Mesendoderm (in vitro differentiated cells): Measurements from ENCODE around the gene CCSAP.

ENCODE experiments used
- DNase-seq: peaks from one replicate; pipeline ENCODE4 v3.0.0; 2013
- H2AK5ac ChIP-seq: 2 replicates; pipeline ENCODE4 v1.6.1; 2013; ENCODE audit warnings: low read length, inconsistent platforms
- H2BK120ac ChIP-seq: 2 replicates; pipeline ENCODE4 v1.6.1; 2013; ENCODE audit warnings: low read depth, mild to moderate bottlenecking, low read length, moderate library complexity, mixed read lengths
- H2BK15ac ChIP-seq: replicated peaks from 2 replicates; pipeline ENCODE4 v1.6.1; 2013; ENCODE audit warnings: low read depth, mild to moderate bottlenecking, moderate library complexity
- H2BK5ac ChIP-seq: 2 replicates; pipeline ENCODE4 v1.6.1; 2013; ENCODE audit warnings: low read length, inconsistent platforms
- H3K18ac ChIP-seq: 2 replicates; pipeline ENCODE4 v1.6.1; 2013; ENCODE audit warnings: mild to moderate bottlenecking, low read length, mixed read lengths
- H3K23ac ChIP-seq: one replicate; pipeline ENCODE4 v1.6.1; 2013; ENCODE audit warnings: low read length
- H3K27ac ChIP-seq: 2 replicates; pipeline ENCODE4 v1.5.1; 2013; ENCODE audit warnings: low read depth, mild to moderate bottlenecking, inconsistent platforms, low read length, moderate library complexity
- H3K27me3 ChIP-seq: 2 replicates; pipeline ENCODE4 v1.6.1; 2013; ENCODE audit warnings: low read length, control low read depth, mild to moderate bottlenecking, inconsistent platforms; ENCODE audit not compliant: insufficient read depth, poor library complexity
- H3K36me3 ChIP-seq: 2 replicates; pipeline ENCODE4 v1.6.1; 2013; ENCODE audit warnings: low read length, inconsistent platforms; ENCODE audit not compliant: control insufficient read depth, insufficient read depth
- H3K4ac ChIP-seq: one replicate; pipeline ENCODE4 v1.6.1; 2013; ENCODE audit warnings: low read depth, mild to moderate bottlenecking, low read length, moderate library complexity
- H3K4me1 ChIP-seq: 2 replicates; pipeline ENCODE4 v1.6.1; 2013; ENCODE audit warnings: low read depth, low read length, inconsistent platforms; ENCODE audit not compliant: control insufficient read depth
- H3K4me2 ChIP-seq: 2 replicates; pipeline ENCODE4 v1.6.1; 2013; ENCODE audit warnings: low read length
- H3K4me3 ChIP-seq: 2 replicates; pipeline ENCODE4 v1.5.1; 2013; ENCODE audit warnings: mild to moderate bottlenecking, low read length
- H3K56ac ChIP-seq: one replicate; pipeline ENCODE4 v1.6.1; 2013; ENCODE audit warnings: low read length
- H3K79me1 ChIP-seq: 2 replicates; pipeline ENCODE4 v1.6.1; 2013; ENCODE audit warnings: low read length, inconsistent platforms
- H3K79me2 ChIP-seq: 2 replicates; pipeline ENCODE4 v1.6.1; 2013; ENCODE audit warnings: mild to moderate bottlenecking, low read length; ENCODE audit not compliant: control insufficient read depth, insufficient read depth
- H3K9ac ChIP-seq: 2 replicates; pipeline ENCODE4 v1.6.1; 2013; ENCODE audit warnings: low read length, inconsistent platforms
- H4K5ac ChIP-seq: one replicate; pipeline ENCODE4 v1.6.1; 2013; ENCODE audit warnings: low read length
- H4K8ac ChIP-seq: one replicate; pipeline ENCODE4 v1.6.1; 2013; ENCODE audit warnings: low read depth, mild to moderate bottlenecking, control low read depth, low read length, moderate library complexity
- WGBS: extraction: QIAGEN DNeasy Blood & Tissue Kit; methylation state at CpG from one replicate; pipeline ENCODE4 v1.1.7; 2013; ENCODE audit warnings: low lambda C conversion rate, missing lambda C conversion rate; ENCODE audit not compliant: insufficient coverage; ENCODE audit errors: extremely low coverage; 5-methylcytosine and 5-hydroxymethylcytosine counted together

The CCSAP gene

GRCh38 chr1:229383961-229384360 is 41.1 kb upstream of the CCSAP start:
- no peak overlapping the region for H2AK5ac ChIP-seq

GRCh38 chr1:229383188-229383587 is 40.3 kb upstream of the CCSAP start:
- no peak overlapping the region for H2BK120ac ChIP-seq
- H3K27ac ChIP-seq = no peak overlapping the region
- H3K56ac ChIP-seq = no peak overlapping the region
- no peaks in the 10 kb centered on the region for H3K36me3 ChIP-seq
- H2AK5ac ChIP-seq = no peak overlapping the region
- no peak overlapping the region for H2BK15ac ChIP-seq
- H4K8ac ChIP-seq = no peak overlapping the region
- no peak overlapping the region for H3K4me2 ChIP-seq
- no peaks in the 10 kb centered on the region for H3K79me2 ChIP-seq
- H4K5ac ChIP-seq = no peak overlapping the region
- H3K9ac ChIP-seq = no peak overlapping the region
- no peaks in the 10 kb centered on the region for H3K79me1 ChIP-seq
- H3K18ac ChIP-seq = no peak overlapping the region
- H3K4me1 ChIP-seq = peaks cover 10% of the 10 kb centered on the region
- no CpG with 5 or more reads among the region's 3 CpGs for WGBS
- H3K23ac ChIP-seq = no peak overlapping the region
- H3K4me3 ChIP-seq = no peak overlapping the region
- H2BK5ac ChIP-seq = no peak overlapping the region
- no peak for DNase-seq
- no peaks in the 10 kb centered on the region for H3K27me3 ChIP-seq
- H3K4ac ChIP-seq = no peak overlapping the region

More at GRCh38 chr1:229383961-229384360, 41.1 kb upstream of the CCSAP start:
- no peak overlapping the region for H2BK5ac ChIP-seq
- H3K4me1 ChIP-seq = peaks cover 10% of the 10 kb centered on the region
- no peak overlapping the region for H3K27ac ChIP-seq
- H3K4ac ChIP-seq = no peak overlapping the region
- H3K79me1 ChIP-seq = no peaks in the 10 kb centered on the region
- no peaks in the 10 kb centered on the region for H3K79me2 ChIP-seq
- no peak for DNase-seq
- H3K56ac ChIP-seq = no peak overlapping the region
- no peak overlapping the region for H3K23ac ChIP-seq
- H4K8ac ChIP-seq = no peak overlapping the region
- H3K4me2 ChIP-seq = no peak overlapping the region
- H2BK15ac ChIP-seq = no peak overlapping the region
- H3K36me3 ChIP-seq = no peaks in the 10 kb centered on the region
- no peak overlapping the region for H3K9ac ChIP-seq
- WGBS = no CpG with 5 or more reads among the region's 5 CpGs
- H4K5ac ChIP-seq = no peak overlapping the region
- H3K18ac ChIP-seq = no peak overlapping the region
- no peaks in the 10 kb centered on the region for H3K27me3 ChIP-seq
- no peak overlapping the region for H2BK120ac ChIP-seq
- H3K4me3 ChIP-seq = no peak overlapping the region

GRCh38 chr1:229381234-229381633 is 38.4 kb upstream of the CCSAP start:
- H3K79me1 ChIP-seq = no peaks in the 10 kb centered on the region
- H3K36me3 ChIP-seq = no peaks in the 10 kb centered on the region
- H2BK120ac ChIP-seq = no peak overlapping the region
- no peaks in the 10 kb centered on the region for H3K79me2 ChIP-seq
- WGBS = no CpG with 5 or more reads among the region's 8 CpGs
- no peak overlapping the region for H3K9ac ChIP-seq
- H3K23ac ChIP-seq = no peak overlapping the region
- H3K4me1 ChIP-seq = peaks cover 10% of the 10 kb centered on the region
- no peak overlapping the region for H3K27ac ChIP-seq
- no peak overlapping the region for H3K4ac ChIP-seq
- no peak overlapping the region for H3K56ac ChIP-seq
- no peak overlapping the region for H2BK15ac ChIP-seq
- DNase-seq = peak; percentile 84
- no peak overlapping the region for H4K8ac ChIP-seq
- H3K27me3 ChIP-seq = no peaks in the 10 kb centered on the region
- H2BK5ac ChIP-seq = no peak overlapping the region
- H2AK5ac ChIP-seq = no peak overlapping the region
- H3K4me3 ChIP-seq = no peak overlapping the region
- H4K5ac ChIP-seq = no peak overlapping the region
- H3K18ac ChIP-seq = no peak overlapping the region
- no peak overlapping the region for H3K4me2 ChIP-seq

GRCh38 chr1:229380536-229381160 is 37.8 kb upstream of the CCSAP start:
- peaks cover 10% of the 10 kb centered on the region for H3K4me1 ChIP-seq
- no peak overlapping the region for H3K18ac ChIP-seq
- no peak overlapping the region for H3K56ac ChIP-seq
- no peak for DNase-seq
- no peak overlapping the region for H4K8ac ChIP-seq
- H2BK5ac ChIP-seq = no peak overlapping the region
- H2AK5ac ChIP-seq = no peak overlapping the region
- no peak overlapping the region for H2BK15ac ChIP-seq
- H3K79me1 ChIP-seq = no peaks in the 10 kb centered on the region
- H3K4me2 ChIP-seq = no peak overlapping the region
- no peaks in the 10 kb centered on the region for H3K36me3 ChIP-seq
- H3K27ac ChIP-seq = no peak overlapping the region
- H3K23ac ChIP-seq = peak overlapping the region; percentile 48
- H3K79me2 ChIP-seq = no peaks in the 10 kb centered on the region
- H3K4ac ChIP-seq = no peak overlapping the region
- no peak overlapping the region for H2BK120ac ChIP-seq
- no peaks in the 10 kb centered on the region for H3K27me3 ChIP-seq
- H3K4me3 ChIP-seq = no peak overlapping the region
- no CpG with 5 or more reads among the region's 14 CpGs for WGBS
- no peak overlapping the region for H4K5ac ChIP-seq
- no peak overlapping the region for H3K9ac ChIP-seq

GRCh38 chr1:229379846-229380245 is 37.0 kb upstream of the CCSAP start:
- H4K8ac ChIP-seq = no peak overlapping the region
- H3K56ac ChIP-seq = no peak overlapping the region
- peaks cover 10% of the 10 kb centered on the region for H3K4me1 ChIP-seq
- no peak overlapping the region for H2BK15ac ChIP-seq
- no peak overlapping the region for H2BK5ac ChIP-seq
- H2BK120ac ChIP-seq = no peak overlapping the region
- no peak overlapping the region for H3K27ac ChIP-seq
- peak; percentile 7 for DNase-seq
- H3K9ac ChIP-seq = no peak overlapping the region
- H4K5ac ChIP-seq = no peak overlapping the region
- no peak overlapping the region for H3K4me3 ChIP-seq
- no peaks in the 10 kb centered on the region for H3K79me1 ChIP-seq
- no peak overlapping the region for H2AK5ac ChIP-seq
- peak overlapping the region; percentile 21 for H3K4me2 ChIP-seq
- no peaks in the 10 kb centered on the region for H3K27me3 ChIP-seq
- no CpG with 5 or more reads among the region's 5 CpGs for WGBS
- H3K36me3 ChIP-seq = no peaks in the 10 kb centered on the region
- H3K4ac ChIP-seq = no peak overlapping the region
- no peak overlapping the region for H3K18ac ChIP-seq
- H3K79me2 ChIP-seq = no peaks in the 10 kb centered on the region
- no peak overlapping the region for H3K23ac ChIP-seq
